ACC112 (cell line): ENCODE data around the gene BMPR1A.

Experiments
- H2AFZ ChIP-seq: fragments of 200-600 bp; sonication (generic); one replicate; pipeline ENCODE4 v1.6.0; 2017; ENCODE audit warnings: antibody characterized with exemption, low read length; ENCODE audit not compliant: unreplicated experiment
- H3K27ac ChIP-seq: fragments of 200-600 bp; sonication (generic); 2 replicates; pipeline ENCODE4 v1.5.1; 2014; ENCODE audit warnings: low read depth, mild to moderate bottlenecking, antibody characterized with exemption, low read length, moderate library complexity
- H3K27me3 ChIP-seq: fragments of 200-600 bp; sonication (generic); 2 replicates; pipeline ENCODE4 v1.6.1; 2014; ENCODE audit warnings: mild to moderate bottlenecking, antibody characterized with exemption, low read length, moderate library complexity, mixed read lengths; ENCODE audit not compliant: insufficient read depth
- H3K36me3 ChIP-seq: fragments of 200-600 bp; sonication (generic); 2 replicates; pipeline ENCODE4 v1.6.1; 2016; ENCODE audit warnings: mild to moderate bottlenecking, antibody characterized with exemption, low read length, moderate library complexity, mixed read lengths; ENCODE audit not compliant: insufficient read depth
- H3K4me1 ChIP-seq: fragments of 200-600 bp; sonication (generic); one replicate; pipeline ENCODE4 v1.6.1; 2016; ENCODE audit warnings: low read length, mixed read lengths; ENCODE audit not compliant: insufficient read depth, unreplicated experiment, control insufficient read depth
- H3K4me3 ChIP-seq: fragments of 200-600 bp; sonication (generic); 2 replicates; pipeline ENCODE4 v1.5.1; 2014; ENCODE audit warnings: mild to moderate bottlenecking, low read depth, low read length
- H3K79me2 ChIP-seq: fragments of 200-600 bp; sonication (generic); one replicate; pipeline ENCODE4 v1.6.0; 2016; ENCODE audit warnings: low read length; ENCODE audit not compliant: control insufficient read depth, unreplicated experiment, insufficient read depth

The BMPR1A gene

GRCh38 chr10:86956195-86956847, 199.9 kb downstream of the BMPR1A start:
- Histone ChIP-seq H3K4me1 (peaks cover 30% of the 10 kb centered on the region), H2AFZ (no peak overlapping the region), H3K27ac (no peak overlapping the region), H3K27me3 (no peaks in the 10 kb centered on the region), H3K79me2 (no peaks in the 10 kb centered on the region), H3K4me3 (no peak overlapping the region), H3K36me3 (no peaks in the 10 kb centered on the region)

DNA sequence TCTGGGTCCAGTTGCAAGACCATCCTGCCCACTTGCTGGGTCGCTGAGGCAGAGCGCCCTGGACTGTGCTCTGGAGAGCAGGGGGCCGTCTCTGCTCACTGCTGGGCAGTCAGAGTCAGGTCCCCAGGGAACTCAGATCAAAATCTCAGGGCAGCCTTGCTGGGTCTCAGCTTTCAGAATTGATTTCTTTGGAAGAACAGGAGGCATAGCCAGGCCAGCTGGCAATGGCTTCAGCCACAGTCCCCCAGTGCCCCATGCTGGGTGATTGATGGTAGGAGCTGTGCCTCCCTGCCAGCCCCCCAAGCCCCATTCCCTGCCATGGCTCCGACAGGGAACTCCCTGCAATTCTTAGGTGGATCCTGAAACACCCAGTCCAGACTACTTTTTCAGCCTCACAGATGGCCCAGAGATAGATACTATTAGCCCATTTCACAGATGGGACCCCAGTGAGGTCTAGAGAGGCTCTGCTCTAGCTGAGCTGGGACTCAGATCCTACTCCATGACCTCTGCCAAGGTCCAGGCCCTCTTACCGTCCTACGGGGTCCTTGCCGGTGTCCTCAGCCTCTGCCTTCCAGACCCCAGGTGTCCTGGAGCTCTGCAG, 200.5 kb downstream of the BMPR1A start:
- H3K27me3 ChIP-seq = no peaks in the 10 kb centered on the region
- no peak overlapping the region for H3K27ac ChIP-seq
- H3K4me1 ChIP-seq = peaks cover 33% of the 10 kb centered on the region

DNA sequence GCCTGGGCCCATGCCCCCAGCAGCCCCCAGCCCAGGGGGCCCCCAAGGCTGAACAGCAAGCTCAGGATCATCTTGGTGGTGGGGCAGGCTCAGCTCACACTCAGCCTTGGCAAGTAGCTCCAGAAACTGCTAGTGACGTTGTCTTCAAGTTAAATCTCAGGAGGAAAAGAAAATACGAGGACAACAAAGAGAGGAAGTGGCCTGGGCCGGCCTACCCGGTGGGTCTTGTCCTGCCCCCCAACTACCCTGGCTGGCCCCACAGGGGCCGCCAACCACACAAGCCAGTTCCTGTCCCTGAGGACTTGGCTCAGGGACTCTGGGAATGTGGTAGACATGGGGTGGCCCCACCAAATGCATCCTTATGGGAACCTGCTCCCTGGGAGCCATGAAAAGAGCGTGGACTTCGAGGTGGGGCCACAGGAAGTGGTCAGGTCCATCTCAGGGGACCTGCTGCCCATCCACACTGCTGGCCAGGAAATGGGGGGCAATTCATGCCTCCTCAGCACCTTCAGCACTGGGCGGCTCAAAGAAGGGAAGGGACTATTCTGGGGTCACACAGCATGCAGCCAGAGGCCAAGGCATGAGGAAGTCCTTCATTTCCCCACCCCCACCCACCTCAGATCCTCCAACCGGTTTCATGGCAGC, 201.2 kb downstream of the BMPR1A start, which contains the start of gene MMRN2:
MMRN2 (minus strand) TSS at position 145 of the 645 bp plus-strand sequence; CDS start at position 71, 74 bp downstream.
- Histone ChIP-seq H3K4me1 (peaks cover 33% of the 10 kb centered on the region), H3K27me3 (no peaks in the 10 kb centered on the region), H3K4me3 (no peak within 1 kb of the TSS), H3K27ac (no peak within 1 kb of the TSS), H2AFZ (no peak within 1 kb of the TSS), H3K79me2 (no peaks in the 10 kb centered on the region), H3K36me3 (no peaks in the 10 kb centered on the region)

More for the DNA sequence above, 200.5 kb downstream of the BMPR1A start:
- Histone ChIP-seq H3K4me3 (no peak overlapping the region), H2AFZ (no peak overlapping the region), H3K36me3 (no peaks in the 10 kb centered on the region), H3K79me2 (no peaks in the 10 kb centered on the region)

GRCh38 chr10:86958116-86958900, 201.9 kb downstream of the BMPR1A start, which contains the start of gene SNCG:
Gene SNCG, plus strand, starts transcription at chr10:86958599. Its CDS starts 99 bp downstream, at chr10:86958698.
- no peaks in the 10 kb centered on the region for H3K36me3 ChIP-seq
- peak within 1 kb of the TSS; percentile 23; the same call in 1 of the 2 replicates for H3K4me3 ChIP-seq
- peaks cover 33% of the 10 kb centered on the region for H3K4me1 ChIP-seq
- peak within 1 kb of the TSS; percentile 48 for H3K27ac ChIP-seq
- H2AFZ ChIP-seq = no peak within 1 kb of the TSS
- H3K79me2 ChIP-seq = no peaks in the 10 kb centered on the region
- H3K27me3 ChIP-seq = no peaks in the 10 kb centered on the region

DNA sequence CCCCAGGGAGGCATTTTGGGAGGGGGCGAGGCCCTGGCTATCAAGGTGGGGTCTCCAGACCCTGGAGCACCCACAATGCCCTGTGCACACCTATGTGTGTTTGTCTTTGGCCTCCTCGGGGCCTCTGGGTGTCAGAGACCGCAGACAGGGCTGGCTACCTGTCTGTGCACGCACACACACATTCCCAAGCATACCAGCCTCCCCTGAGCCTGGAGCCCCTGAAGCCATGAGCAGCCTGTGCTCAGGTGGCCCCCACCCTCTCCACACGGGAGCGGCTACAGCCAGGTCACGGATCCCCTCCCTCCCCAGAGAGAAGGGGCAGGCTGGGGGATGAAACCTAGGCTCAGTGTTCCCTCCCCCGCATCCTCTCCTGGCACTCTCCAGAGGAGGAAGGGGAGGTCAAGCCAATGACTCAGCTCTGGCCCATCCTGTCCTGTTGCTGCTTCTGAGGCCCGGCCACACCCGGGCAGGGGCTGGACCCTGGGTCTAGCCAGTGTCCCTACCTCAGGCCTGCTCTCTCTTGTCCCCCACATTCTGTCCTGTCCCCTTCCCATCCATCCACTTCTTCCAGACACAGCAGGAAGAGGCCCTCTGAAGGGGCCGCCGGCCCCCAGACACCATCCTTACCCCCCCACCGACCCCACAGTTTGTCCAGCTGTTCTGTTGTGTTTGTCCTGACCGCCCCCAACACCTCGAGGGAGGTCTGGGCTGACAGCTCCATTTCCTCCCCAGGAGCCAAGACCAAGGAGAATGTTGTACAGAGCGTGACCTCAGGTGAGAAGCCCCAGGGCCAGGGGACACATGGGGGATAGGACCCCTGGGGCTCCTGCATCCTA, 202.7 kb downstream of the BMPR1A start:
- H3K79me2 ChIP-seq = no peaks in the 10 kb centered on the region
- H3K4me1 ChIP-seq = peaks cover 30% of the 10 kb centered on the region
- no peak overlapping the region for H2AFZ ChIP-seq
- peak overlapping the region; percentile 48 for H3K27ac ChIP-seq
- H3K27me3 ChIP-seq = no peaks in the 10 kb centered on the region
- H3K4me3 ChIP-seq = peak overlapping the region; percentile 23; the same call in 1 of the 2 replicates
- no peaks in the 10 kb centered on the region for H3K36me3 ChIP-seq

DNA sequence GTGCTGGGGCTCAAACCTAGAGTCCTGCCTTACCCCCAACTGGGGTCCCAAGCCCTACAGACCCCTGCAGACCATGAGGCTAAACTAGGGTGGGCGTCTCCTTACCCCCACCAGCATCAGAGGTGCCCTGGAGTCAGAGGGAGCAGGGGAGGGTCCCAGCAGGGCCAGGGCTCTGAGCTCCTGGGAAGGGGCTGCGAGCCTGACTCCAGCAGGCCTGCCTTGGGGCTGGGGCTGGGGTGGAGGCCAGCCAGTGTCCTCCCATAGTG, 203.3 kb downstream of the BMPR1A start:
- Histone ChIP-seq H3K4me3 (peak overlapping the region; percentile 23; the same call in 1 of the 2 replicates), H2AFZ (no peak overlapping the region)

DNA sequence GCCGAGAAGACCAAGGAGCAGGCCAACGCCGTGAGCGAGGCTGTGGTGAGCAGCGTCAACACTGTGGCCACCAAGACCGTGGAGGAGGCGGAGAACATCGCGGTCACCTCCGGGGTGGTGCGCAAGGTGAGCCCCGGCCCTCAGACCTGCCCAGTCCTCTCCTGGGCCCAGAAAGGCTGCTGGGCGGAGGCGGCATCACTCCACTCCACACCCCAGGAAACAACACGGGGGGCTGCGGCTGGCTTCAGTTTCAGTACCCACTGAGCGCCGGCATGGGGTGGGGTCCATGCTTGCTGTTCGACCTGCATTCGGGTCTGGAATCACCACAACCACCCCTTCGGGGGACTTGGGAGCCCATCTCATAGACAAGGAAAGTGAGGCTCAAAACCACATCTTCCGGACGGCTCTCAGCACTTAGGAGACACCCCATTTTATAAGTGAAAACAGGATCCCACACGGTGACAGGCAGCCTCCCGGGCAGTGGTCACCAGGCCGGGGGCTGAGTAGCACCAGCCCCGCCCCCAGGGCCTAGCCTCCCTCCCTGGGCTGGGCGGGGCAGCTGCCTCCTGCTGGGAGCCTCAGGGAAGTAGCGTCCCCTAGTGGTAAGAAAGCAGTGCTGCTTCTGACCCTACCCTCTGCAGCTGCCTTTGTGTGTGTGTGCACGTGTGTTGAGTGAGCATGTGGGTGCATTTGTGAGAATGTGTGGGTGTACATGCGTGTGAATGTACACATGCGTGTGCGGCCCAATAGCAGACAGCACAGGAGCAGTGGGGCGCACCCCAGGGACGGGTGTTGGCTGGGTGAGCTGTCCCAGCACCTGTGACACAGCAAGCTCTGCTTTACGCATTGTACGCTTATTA, 203.8 kb downstream of the BMPR1A start:
- H3K4me1 ChIP-seq = peaks cover 29% of the 10 kb centered on the region
- 0 out of 2 replicates have a peak overlapping the region, but pooled peaks have one; percentile 23 for H3K4me3 ChIP-seq
- no peaks in the 10 kb centered on the region for H3K79me2 ChIP-seq
- no peaks in the 10 kb centered on the region for H3K36me3 ChIP-seq
- no peak overlapping the region for H2AFZ ChIP-seq
- H3K27ac ChIP-seq = no peak overlapping the region
- no peaks in the 10 kb centered on the region for H3K27me3 ChIP-seq

More for the DNA sequence above, 203.3 kb downstream of the BMPR1A start:
- Histone ChIP-seq H3K27ac (peak overlapping the region; percentile 48; the same call in 1 of the 2 replicates), H3K36me3 (no peaks in the 10 kb centered on the region), H3K79me2 (no peaks in the 10 kb centered on the region), H3K27me3 (no peaks in the 10 kb centered on the region), H3K4me1 (peaks cover 29% of the 10 kb centered on the region)

DNA sequence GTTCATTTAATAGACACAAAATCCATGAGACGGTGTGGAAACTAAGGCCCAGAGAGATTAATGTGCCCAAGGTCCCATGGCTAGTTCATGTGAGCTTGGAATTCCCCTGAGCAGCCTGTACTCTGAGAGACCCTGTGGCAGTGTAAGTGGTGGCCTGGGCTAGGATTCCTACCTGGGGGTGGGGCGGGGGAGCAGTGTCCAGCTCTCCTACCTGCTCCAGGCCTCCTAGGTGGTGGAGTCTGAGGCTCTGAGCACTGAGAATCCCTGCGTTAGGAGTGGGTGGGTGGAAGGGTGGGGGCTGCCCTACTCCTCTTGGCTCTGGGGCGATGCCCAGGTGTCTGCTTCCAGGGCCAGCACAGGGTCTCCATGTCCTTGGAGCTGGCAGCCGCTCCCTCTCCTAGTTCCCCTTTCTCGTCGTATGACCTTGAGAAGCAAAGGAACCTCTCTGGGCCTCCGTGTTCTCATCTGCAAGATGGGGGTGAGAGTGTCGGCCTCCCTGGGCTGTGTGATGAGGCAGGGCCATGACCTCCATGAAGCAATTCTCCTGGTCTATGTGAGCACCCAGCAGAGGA, 204.5 kb downstream of the BMPR1A start:
- H2AFZ ChIP-seq = no peak overlapping the region
- no peaks in the 10 kb centered on the region for H3K36me3 ChIP-seq
- H3K4me3 ChIP-seq = no peak overlapping the region
- H3K79me2 ChIP-seq = no peaks in the 10 kb centered on the region
- H3K4me1 ChIP-seq = peaks cover 31% of the 10 kb centered on the region
- H3K27me3 ChIP-seq = no peaks in the 10 kb centered on the region
- H3K27ac ChIP-seq = no peak overlapping the region

GRCh38 chr10:86961481-86962091, 205.2 kb downstream of the BMPR1A start:
- H3K4me1 ChIP-seq = peaks cover 37% of the 10 kb centered on the region
- H3K27me3 ChIP-seq = no peaks in the 10 kb centered on the region
- H3K79me2 ChIP-seq = no peaks in the 10 kb centered on the region
- H2AFZ ChIP-seq = no peak overlapping the region
- no peak overlapping the region for H3K27ac ChIP-seq
- H3K36me3 ChIP-seq = no peaks in the 10 kb centered on the region
- no peak overlapping the region for H3K4me3 ChIP-seq
